Ovary (tissue), 9 donors: ENCODE measurements around the gene ALDH3B2. TPM values are rescaled to one million over a fixed set of nuclear protein-coding genes. Genes with fewer than 3 reads are reported as not detected.
A peak's percentile ranks its signal among the peaks of the same experiment; 100 is the strongest.

Experiments used
- DNase-seq, 5 donors: peaks; one replicate each; pipeline ENCODE4 v3.0.0-alpha.2; 2019 to 2020
- H3K27ac ChIP-seq, 2 donors: fragments of 200-600 bp; one replicate each; pipeline versions ENCODE4 v1.5.1 to v1.8.0; 2019 to 2022
- H3K27me3 ChIP-seq: fragments of 200-600 bp; one replicate; pipeline ENCODE4 v1.8.0; 2022
- H3K36me3 ChIP-seq: fragments of 200-600 bp; sonication (generic); one replicate; pipeline ENCODE4 v1.5.1; 2019
- H3K4me1 ChIP-seq: one replicate; pipeline ENCODE4 v1.8.1; 2013; ENCODE audit warnings: mild to moderate bottlenecking, moderate library complexity; ENCODE audit not compliant: insufficient read depth
- H3K4me3 ChIP-seq: fragments of 200-600 bp; sonication (generic); one replicate; pipeline ENCODE4 v1.5.1; 2017
- H3K9me3 ChIP-seq, 2 donors: fragments of 200-600 bp in 1 of 2; sonication (generic) in 1 of 2; one replicate each; pipeline versions ENCODE4 v1.5.1 to v1.8.1; 2013 to 2019; ENCODE audit warnings: mild to moderate bottlenecking in 1 of 2, moderate library complexity in 1 of 2
- EP300 ChIP-seq: sonication (generic); formaldehyde crosslinking; IDR thresholded peaks from one replicate; pipeline ENCODE4 v1.6.1; 2017; ENCODE audit warnings: antibody characterized with exemption
- POLR2A ChIP-seq: fragments of 450-650 bp; IDR thresholded peaks from one replicate; pipeline ENCODE4 v1.6.1; 2017; ENCODE audit warnings: antibody characterized with exemption, mild to moderate bottlenecking, moderate library complexity
- WGBS, 3 donors: extraction: QIAGEN DNeasy Blood & Tissue Kit in 1 of 3; methylation state at CpG; one replicate each; pipeline versions ENCODE4 v1.1.5 to v1.1.7; 2013 to 2017; 5-methylcytosine and 5-hydroxymethylcytosine counted together
- intact Hi-C, 4 donors: fragments of 100-400 bp; cut with DNase I; formaldehyde crosslinking; loops; one replicate each; pipeline versions ENCODE4 v1.11.0 to v1.15.1; 2022 to 2023
- polyA plus RNA-seq, 2 donors: library from polyadenylated mRNA; stranded (reverse); fragments of 200-250 nt in 1 of 2; fragments of 350-450 nt in 1 of 2; fragmentation: Illumina TruSeq in 1 of 2; extraction: RNeasy Lipid Tissue Mini Kit (QIAGEN cat#74804) in 1 of 2; gene quantifications; one replicate each; pipeline ENCODE4 v1.2.3, GENCODE V29; 2013 to 2014
- total RNA-seq, 7 donors: library from RNA; depleted of rRNA in 2 of 7; stranded (reverse); fragments of >200 nt in 2 of 7; fragmentation: NEBNext Ultra II Directional in 3 of 7; extraction: Animal tissue kit (Norgen Biotek cat#: 25700) in 3 of 7; gene quantifications; one replicate each; pipeline versions ENCODE4 v1.1.0 to v1.2.4, GENCODE V29; 2016 to 2023
- TF ChIP-seq, protein P1 (sequence below), 3 donors: fragments of 450-650 bp in 2 of 3; fragments of 200-600 bp in 1 of 3; IDR thresholded peaks; one replicate each; pipeline versions ENCODE4 v1.5.1 to v1.8.0; 2016 to 2022; ENCODE audit warnings: antibody characterized with exemption in 3 of 3, mild to moderate bottlenecking in 1 of 3
- donor health status: DM: no; HTN: no; CAD: no; lungs with moderate emphysema.
- donor health status: DM: no; HTN: no; CAD: no.
- donor health status: Bipolar disorder and iron deficiency.
- donor health status: DM: yes; HTN: yes; CAD: no.
- donor health status: DM: no; HTN: no; CAD: no.
- donor health status: DM: yes; HTN: yes; CAD: no.

The ALDH3B2 gene
- total and polyA plus RNA-seq, 9 donors = 0.15 to 0.57 (median 0.27) TPM; not detected in 5

DNA sequence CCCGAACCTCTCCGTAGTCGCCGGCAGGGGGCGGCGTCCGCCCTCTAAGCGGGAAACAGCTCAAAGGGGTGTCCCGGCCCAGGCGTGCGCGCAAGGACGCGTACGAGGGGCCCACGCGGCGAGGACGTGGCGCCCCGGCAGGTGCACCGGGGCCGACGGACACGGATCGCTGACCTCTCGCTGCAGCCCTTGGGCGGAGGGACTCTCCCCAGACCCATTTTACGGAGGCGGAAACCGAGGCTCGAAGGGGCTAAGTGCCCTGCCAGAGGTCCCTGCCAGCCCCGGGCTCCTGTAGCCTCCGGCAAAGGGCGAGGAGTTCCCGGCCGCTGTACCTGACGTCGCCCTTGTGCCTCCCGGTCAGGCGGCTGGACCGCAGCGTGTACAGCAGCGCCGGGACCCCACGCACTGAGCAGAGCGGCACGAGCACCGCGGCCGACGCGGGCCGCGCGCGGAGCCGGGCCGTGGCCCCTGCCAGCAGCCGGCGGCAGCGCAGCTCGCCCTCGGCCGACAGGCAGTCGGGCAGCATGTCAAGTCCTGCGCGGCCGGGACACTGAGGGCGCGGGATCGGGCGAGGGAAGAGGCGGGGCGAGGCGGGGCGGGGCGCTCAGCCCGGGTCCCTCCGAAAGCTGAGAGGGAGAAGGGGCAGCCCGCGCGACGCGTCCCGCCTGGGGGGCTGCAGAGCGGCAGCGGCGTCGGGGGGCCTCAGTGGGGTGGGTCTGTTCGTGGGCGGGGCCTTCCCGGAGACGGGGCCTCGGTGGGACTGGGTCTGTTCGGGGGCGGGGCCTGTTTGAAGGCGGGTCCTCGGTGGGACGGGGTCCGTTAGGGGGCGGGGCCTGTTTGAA, 44.8 kb downstream of the ALDH3B2 start, which contains the start of gene NUDT8:
Gene NUDT8 (minus strand): TSS at position 552 of the 842 bp plus-strand sequence. CDS start 26 bp downstream, at position 526.
- TF ChIP-seq POLR2A = peak; percentile 45
- TF ChIP-seq EP300 = no peak
- TF ChIP-seq, protein P1, sequence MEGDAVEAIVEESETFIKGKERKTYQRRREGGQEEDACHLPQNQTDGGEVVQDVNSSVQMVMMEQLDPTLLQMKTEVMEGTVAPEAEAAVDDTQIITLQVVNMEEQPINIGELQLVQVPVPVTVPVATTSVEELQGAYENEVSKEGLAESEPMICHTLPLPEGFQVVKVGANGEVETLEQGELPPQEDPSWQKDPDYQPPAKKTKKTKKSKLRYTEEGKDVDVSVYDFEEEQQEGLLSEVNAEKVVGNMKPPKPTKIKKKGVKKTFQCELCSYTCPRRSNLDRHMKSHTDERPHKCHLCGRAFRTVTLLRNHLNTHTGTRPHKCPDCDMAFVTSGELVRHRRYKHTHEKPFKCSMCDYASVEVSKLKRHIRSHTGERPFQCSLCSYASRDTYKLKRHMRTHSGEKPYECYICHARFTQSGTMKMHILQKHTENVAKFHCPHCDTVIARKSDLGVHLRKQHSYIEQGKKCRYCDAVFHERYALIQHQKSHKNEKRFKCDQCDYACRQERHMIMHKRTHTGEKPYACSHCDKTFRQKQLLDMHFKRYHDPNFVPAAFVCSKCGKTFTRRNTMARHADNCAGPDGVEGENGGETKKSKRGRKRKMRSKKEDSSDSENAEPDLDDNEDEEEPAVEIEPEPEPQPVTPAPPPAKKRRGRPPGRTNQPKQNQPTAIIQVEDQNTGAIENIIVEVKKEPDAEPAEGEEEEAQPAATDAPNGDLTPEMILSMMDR (IDR thresholded peaks at IDR 0.05) = peak; percentile 67 to 81 (median 68)
- Histone ChIP-seq H3K4me3 (peak within 1 kb of the TSS; percentile 81), H3K9me3 (no peaks in the 10 kb centered on the region), H3K27ac (peak within 1 kb of the TSS; percentile 66 to 79), H3K27me3 (no peaks in the 10 kb centered on the region), H3K36me3 (no peaks in the 10 kb centered on the region), H3K4me1 (peaks cover 5% of the 10 kb centered on the region)
- 0 to 1% (median 1%) methylated on average over 49 to 102 of the region's 102 CpGs for WGBS, 3 donors
- intact Hi-C loops = no loop called here
- DNase-seq = peak; percentile 74 to 88 (median 84)

DNA sequence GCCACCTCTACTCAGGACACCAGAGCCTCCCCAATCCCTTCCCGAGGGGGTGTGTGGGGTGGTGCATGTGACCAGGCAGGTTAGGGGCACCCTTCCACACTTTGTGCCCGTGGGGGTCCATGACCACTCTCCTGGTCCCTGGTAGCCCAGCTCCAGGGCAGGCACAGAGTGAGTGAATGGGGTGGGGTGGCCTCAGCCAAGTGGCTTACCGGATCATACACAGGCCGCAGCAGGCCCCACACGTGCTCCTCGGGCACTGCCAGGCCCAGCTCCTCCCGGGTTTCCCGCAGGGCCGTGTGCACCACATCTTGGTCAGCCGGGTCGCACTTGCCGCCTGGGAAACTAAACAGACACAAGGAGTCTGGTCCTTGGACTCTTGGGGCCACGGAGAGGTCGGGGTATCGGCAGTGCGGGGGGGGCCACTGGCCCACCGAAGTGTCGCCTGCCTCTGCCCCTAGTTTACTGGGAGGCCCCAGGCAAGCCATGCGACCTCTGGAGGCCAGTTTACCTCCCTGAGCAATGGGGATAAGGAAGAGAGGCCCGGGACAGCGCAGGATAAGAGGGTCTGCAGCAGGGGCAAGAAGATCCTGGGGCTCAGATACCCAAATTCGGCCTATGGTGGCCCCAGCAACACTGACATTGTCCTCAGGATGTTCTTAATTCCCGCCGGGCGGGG, 45.6 kb downstream of the ALDH3B2 start:
- peak in 4 of 5 donors; percentile 29 to 62 (median 56) for DNase-seq
- Histone ChIP-seq H3K27me3 (no peaks in the 10 kb centered on the region), H3K9me3 (no peaks in the 10 kb centered on the region), H3K27ac (peak overlapping the region; percentile 66 to 79), H3K4me3 (peak overlapping the region; percentile 81), H3K36me3 (no peaks in the 10 kb centered on the region), H3K4me1 (peaks cover 5% of the 10 kb centered on the region)
- intact Hi-C loops = no loop called here
- no peak for TF ChIP-seq POLR2A
- TF ChIP-seq, protein P1 (IDR thresholded peaks at IDR 0.05) = no peak
- no peak for TF ChIP-seq EP300
- 47 to 57% (median 53%) methylated on average over 20 to 25 of the region's 25 CpGs for WGBS, 3 donors

DNA sequence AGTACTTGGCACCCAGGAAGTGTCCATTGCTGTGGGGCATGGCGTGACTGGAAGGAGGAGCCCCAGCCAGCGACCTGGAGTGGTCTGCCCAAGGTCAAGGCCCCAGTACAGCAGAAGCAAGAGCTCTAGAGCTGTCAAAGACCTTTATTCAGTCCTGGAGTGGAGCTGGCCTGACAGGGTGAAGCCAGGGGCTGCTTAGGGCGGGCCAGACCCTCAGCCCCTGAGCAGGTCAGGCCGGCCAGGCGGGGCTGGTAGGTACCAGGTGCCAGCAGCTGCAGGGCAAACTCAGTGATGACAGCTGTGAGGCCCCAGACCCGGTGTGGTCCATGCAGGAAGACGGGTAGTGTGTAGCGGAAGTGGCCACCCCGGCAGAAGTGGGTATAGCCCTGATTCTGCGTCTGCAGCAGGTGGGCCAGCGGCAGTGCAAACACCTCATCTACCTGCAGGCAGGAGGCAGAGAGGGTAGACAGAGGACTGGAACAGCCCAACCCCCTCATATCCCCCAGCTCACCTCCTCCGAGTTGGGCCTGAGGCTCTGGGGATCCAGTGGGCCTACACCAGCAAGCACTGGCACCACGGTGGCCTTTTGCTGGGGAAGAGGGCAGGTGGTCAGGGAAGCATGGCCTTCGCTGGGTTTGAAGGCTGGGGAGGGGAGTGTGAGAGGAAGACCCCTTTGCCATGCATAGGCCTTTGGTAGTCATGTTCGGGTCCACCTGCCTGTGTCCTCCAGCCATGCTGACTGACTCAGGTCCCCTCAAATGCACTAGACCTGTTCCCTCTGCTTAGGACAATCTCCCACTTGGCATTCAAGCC, 46.4 kb downstream of the ALDH3B2 start:
- H3K27ac ChIP-seq = no peak overlapping the region
- intact Hi-C loops = no loop called here
- no peaks in the 10 kb centered on the region for H3K36me3 ChIP-seq
- H3K4me1 ChIP-seq = peaks cover 5% of the 10 kb centered on the region
- no peaks in the 10 kb centered on the region for H3K9me3 ChIP-seq
- H3K4me3 ChIP-seq = no peak overlapping the region
- no peaks in the 10 kb centered on the region for H3K27me3 ChIP-seq
- TF ChIP-seq, protein P1 (IDR thresholded peaks at IDR 0.05) = no peak
- TF ChIP-seq POLR2A (no peak), EP300 (no peak)
- DNase-seq = peak in 3 of 5 donors; percentile 22 to 45 (median 34)
- 79 to 83% (median 82%) methylated on average over 15 of the region's 15 CpGs for WGBS, 3 donors

DNA sequence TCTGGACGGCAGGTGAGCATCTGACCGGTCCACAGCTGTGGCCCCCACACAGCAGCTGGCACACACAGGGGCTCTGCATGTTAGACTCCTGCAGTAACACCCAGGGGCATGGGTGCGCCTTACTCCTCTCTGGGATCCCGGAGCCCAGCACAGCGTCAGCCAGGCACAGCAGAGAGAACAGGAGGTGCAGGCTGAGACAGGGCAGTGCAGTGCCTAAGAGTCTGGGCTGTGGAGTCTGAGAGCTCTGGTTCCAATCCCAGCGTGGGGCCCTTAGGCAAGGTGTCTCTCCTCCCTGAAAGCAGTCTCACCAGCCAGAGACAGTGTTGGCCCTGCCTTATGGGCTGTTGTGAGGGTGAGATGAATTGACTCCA, 47.0 kb downstream of the ALDH3B2 start:
- intact Hi-C loops = no loop called here
- DNase-seq = peak in 3 of 5 donors; percentile 17 to 35 (median 21)
- WGBS, 3 donors = 69 to 83% (median 72%) methylated on average over 6 of the region's 6 CpGs

More for the DNA sequence above, 47.0 kb downstream of the ALDH3B2 start:
- Histone ChIP-seq H3K27ac (no peak overlapping the region), H3K4me3 (no peak overlapping the region), H3K4me1 (peaks cover 5% of the 10 kb centered on the region), H3K27me3 (no peaks in the 10 kb centered on the region), H3K9me3 (no peaks in the 10 kb centered on the region), H3K36me3 (no peaks in the 10 kb centered on the region)
- TF ChIP-seq POLR2A (no peak), EP300 (no peak)
- TF ChIP-seq, protein P1 (IDR thresholded peaks at IDR 0.05) = no peak
